ENCODE data around the gene PRR36. TPM values are rescaled to one million over a fixed set of nuclear protein-coding genes. Genes with fewer than 3 reads are reported as not detected.

PRR36 gene
- total and polyA plus RNA-seq, 10 of the 15 experiments (the other 5 are each of a cell fraction or from before 2014, with no cell fraction given): 0.04 TPM; not detected in 9

- no peak for TF ChIP-seq SMC3 (IDR thresholded peaks at IDR 0.05; ENCODE audit: borderline replicate concordance, low read length)
- no peak for TF ChIP-seq TCF12 (IDR thresholded peaks at IDR 0.05; ENCODE audit: low read depth, low read length)
- no peak; the same call in 1 of the 2 replicates for TF ChIP-seq NR2F1 (conservative IDR thresholded peaks at IDR 0.05)
- no peak for TF ChIP-seq POLR2AphosphoS2 (IDR thresholded peaks at IDR 0.05; ENCODE audit: low read depth, low read length)
- no peak for TF ChIP-seq KAT2A (conservative IDR thresholded peaks at IDR 0.05; ENCODE audit: control insufficient read depth, low read depth, low read length)
- TF ChIP-seq CHD2 (IDR thresholded peaks at IDR 0.05; ENCODE audit: borderline replicate concordance, low read depth, low read length): no peak
- no peak for TF ChIP-seq NFYB (IDR thresholded peaks at IDR 0.05; ENCODE audit: insufficient read depth, low read depth, low read length)
- TF ChIP-seq TCF7 (IDR thresholded peaks at IDR 0.05; ENCODE audit: borderline replicate concordance): no peak
- no peak for TF ChIP-seq CREM (IDR thresholded peaks at IDR 0.05; ENCODE audit: low read depth)
- no peak; a peak in 1 of 4 replicates for TF ChIP-seq IKZF2 (IDR thresholded peaks at IDR 0.05)
- no peak for TF ChIP-seq ZSCAN29 (IDR thresholded peaks at IDR 0.05)
- no peak for TF ChIP-seq MYB (IDR thresholded peaks at IDR 0.05; ENCODE audit: borderline replicate concordance, low read depth, low read length)
- TF ChIP-seq ATF3 (IDR thresholded peaks at IDR 0.05; ENCODE audit: borderline replicate concordance, extremely low read depth, low read depth, low read length): no peak
- TF ChIP-seq PKNOX1 (IDR thresholded peaks at IDR 0.05): peak; percentile 53
- TF ChIP-seq CBFB (IDR thresholded peaks at IDR 0.05; ENCODE audit: low read depth): no peak
- 0 out of 2 replicates have a peak, but pooled peaks have one; percentile 17 for TF ChIP-seq SIN3A (IDR thresholded peaks at IDR 0.05; ENCODE audit: low read depth, low read length)
- TF ChIP-seq USF2 (IDR thresholded peaks at IDR 0.05; ENCODE audit: borderline replicate concordance, low read depth, low read length): no peak
- no peak for TF ChIP-seq ZNF622 (IDR thresholded peaks at IDR 0.05)
- no peak for TF ChIP-seq E2F4 (IDR thresholded peaks at IDR 0.05; ENCODE audit: low read depth, low read length)
- TF ChIP-seq STAT3 (IDR thresholded peaks at IDR 0.05; ENCODE audit: low read depth, low read length): no peak
- TF ChIP-seq REST (IDR thresholded peaks at IDR 0.05; ENCODE audit: low read depth, low read length): no peak
- no peak for TF ChIP-seq LARP7 (IDR thresholded peaks at IDR 0.05)
- TF ChIP-seq NBN (IDR thresholded peaks at IDR 0.05): peak; percentile 92
- no peak for TF ChIP-seq BRCA1 (IDR thresholded peaks at IDR 0.05; ENCODE audit: low read depth, low read length)
- peak; percentile 89 for TF ChIP-seq ATF7 (IDR thresholded peaks at IDR 0.05; ENCODE audit: low read depth)
Measured at GRCh38 chr19:7920519-7921301, 46.5 kb upstream of the PRR36 start (continued).
